Naive thymus-derived CD8-positive, alpha-beta T cell (primary cell): ENCODE data around the gene RIC1. TPM values are rescaled to one million over a fixed set of nuclear protein-coding genes. Genes with fewer than 3 reads are reported as not detected.
"Not testable (repeated sequence)": the region's sequence is repeated elsewhere in the genome, so short reads cannot be mapped to it uniquely, and the experiment has no call there.

ENCODE experiments used
- ATAC-seq, 2 donors: fragments of 150-1000 bp; cut with Tn5 transposase in 1 of 2; sonication (Bioruptor Pico), chemical (Tn5 transposase) in 1 of 2; 1 replicate in 1 of 2; 2 replicates in 1 of 2; pipeline ENCODE4 v1.10.0; 2021; ENCODE audit warnings: mild to moderate bottlenecking in 2 of 2, moderate library complexity in 2 of 2
- POLR2A ChIA-PET: fragments of 350-600 bp; sonication (Branson Sonifier 250); formaldehyde crosslinking; loops from one replicate; lab custom pipeline; 2021; ENCODE audit warnings: antibody characterized with exemption; lab: Charles Lee
- DNase-seq, 10 donors: peaks; one replicate each; pipeline versions ENCODE4 v3.0.0 to v3.0.0-alpha.2; 2020 to 2022
- H3K27ac Mint-ChIP-seq, 10 donors: one replicate each; pipeline ENCODE4 v1.8.0; 2020 to 2022; ENCODE audit warnings: mild to moderate bottlenecking in 10 of 10, mixed read lengths in 10 of 10, moderate library complexity in 4 of 10, inconsistent platforms in 1 of 10
- H3K27me3 Mint-ChIP-seq, 5 donors: one replicate each; pipeline ENCODE4 v1.8.0; 2021 to 2022; ENCODE audit warnings: mixed read lengths in 5 of 5
- H3K36me3 Mint-ChIP-seq, 3 donors: one replicate each; pipeline ENCODE4 v1.8.0; 2020 to 2022; ENCODE audit warnings: mixed read lengths in 3 of 3, mild to moderate bottlenecking in 2 of 3, inconsistent platforms in 1 of 3
- H3K4me1 Mint-ChIP-seq, 4 donors: one replicate each; pipeline ENCODE4 v1.8.0; 2021 to 2022; ENCODE audit warnings: mixed read lengths in 4 of 4
- H3K4me3 Mint-ChIP-seq, 10 donors: one replicate each; pipeline ENCODE4 v1.8.0; 2020 to 2022; ENCODE audit warnings: mild to moderate bottlenecking in 10 of 10, mixed read lengths in 10 of 10, moderate library complexity in 6 of 10, inconsistent platforms in 1 of 10
- H3K9me3 Mint-ChIP-seq, 9 donors: one replicate each; pipeline ENCODE4 v1.8.0; 2020 to 2022; ENCODE audit warnings: mixed read lengths in 9 of 9, mild to moderate bottlenecking in 3 of 9, inconsistent platforms in 1 of 9, moderate library complexity in 1 of 9
- polyA plus RNA-seq, 3 donors: library from polyadenylated mRNA; unstranded; fragments of 300-500 nt; fragmentation: Illumina TruSeq; gene quantifications; one replicate each; pipeline ENCODE4 v1.2.3, GENCODE V29; 2021
- total RNA-seq, 8 experiments: library from RNA in 2 of 8; stranded (reverse) in 2 of 8; gene quantifications; one replicate each; pipeline ENCODE4 v1.2.3 and lab custom pipeline; 2021 to 2026

The RIC1 gene
- total and polyA plus RNA-seq, 5 experiments from 2014 or later, result 5.4 to 30.6 (median 8.3) TPM

DNA sequence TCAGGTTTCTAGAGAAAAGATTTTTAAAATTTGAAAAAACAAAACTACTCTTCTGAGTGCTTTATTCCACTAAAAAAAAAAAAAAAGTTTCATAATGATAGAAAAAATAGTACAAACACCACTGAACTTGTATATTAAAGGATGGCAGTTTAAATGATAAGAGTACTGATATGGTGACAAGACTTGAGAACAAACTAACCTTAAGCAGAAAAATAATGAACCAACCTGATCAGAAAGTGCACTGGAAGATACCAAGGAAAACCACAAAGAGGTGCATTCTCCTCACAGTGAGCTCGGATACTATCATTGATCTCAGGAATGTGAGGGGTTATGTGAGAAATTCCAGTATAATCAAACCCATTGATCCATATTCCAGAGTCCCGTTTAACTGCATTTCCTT, 169.7 kb downstream of the RIC1 start:
- Mint-ChIP-seq H3K27ac (peak overlapping the region in 2 of 10 donors; percentile 23 to 43), H3K9me3 (no peaks in the 10 kb centered on the region), H3K4me3 (no peak overlapping the region), H3K4me1 (peaks cover 5 to 34% (median 22%) of the 10 kb centered on the region in 4 donors), H3K27me3 (no peaks in the 10 kb centered on the region), H3K36me3 (peaks cover 0 to 56% (median 2%) of the 10 kb centered on the region in 3 donors)
- no peak for DNase-seq
- POLR2A ChIA-PET, result interaction anchor here (1.1 kb wide), 1 partner anchor 34 kb away, joined by 4 read pairs; the partner anchor contains the start of gene ERMP1
- no peak for ATAC-seq

DNA sequence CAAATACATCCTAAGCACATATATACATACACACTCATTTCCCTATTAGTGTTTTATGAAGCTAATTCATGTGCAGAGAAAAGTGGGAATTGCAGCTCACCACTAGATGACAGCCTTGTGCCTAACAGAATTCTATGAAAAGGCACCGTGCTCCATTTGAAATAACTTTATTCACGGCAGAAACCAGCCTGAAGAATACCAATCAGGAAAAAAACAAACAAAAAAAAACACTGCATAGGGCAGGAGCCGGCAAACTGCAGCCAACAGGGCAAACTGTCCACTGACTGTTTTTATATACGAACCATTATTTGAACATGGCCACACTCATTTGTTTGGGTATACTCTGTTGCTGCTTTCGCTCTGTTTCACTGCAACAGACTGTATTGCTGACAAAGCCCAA, 170.4 kb downstream of the RIC1 start:
- Mint-ChIP-seq H3K27ac (peak overlapping the region in 6 of 10 donors; percentile 16 to 54 (median 31)), H3K27me3 (no peaks in the 10 kb centered on the region), H3K4me1 (peaks cover 4 to 27% (median 15%) of the 10 kb centered on the region in 4 donors), H3K9me3 (no peaks in the 10 kb centered on the region), H3K36me3 (peaks cover 0 to 60% (median 2%) of the 10 kb centered on the region in 3 donors), H3K4me3 (peak overlapping the region in 1 of 10 donors; percentile 6)
- POLR2A ChIA-PET, result interaction anchor here (1.1 kb wide), 1 partner anchor 33 kb away, joined by 4 read pairs; the partner anchor contains the start of gene ERMP1
- ATAC-seq (no peak), DNase-seq (peak in 3 of 10 donors; percentile 12 to 27 (median 20))

DNA sequence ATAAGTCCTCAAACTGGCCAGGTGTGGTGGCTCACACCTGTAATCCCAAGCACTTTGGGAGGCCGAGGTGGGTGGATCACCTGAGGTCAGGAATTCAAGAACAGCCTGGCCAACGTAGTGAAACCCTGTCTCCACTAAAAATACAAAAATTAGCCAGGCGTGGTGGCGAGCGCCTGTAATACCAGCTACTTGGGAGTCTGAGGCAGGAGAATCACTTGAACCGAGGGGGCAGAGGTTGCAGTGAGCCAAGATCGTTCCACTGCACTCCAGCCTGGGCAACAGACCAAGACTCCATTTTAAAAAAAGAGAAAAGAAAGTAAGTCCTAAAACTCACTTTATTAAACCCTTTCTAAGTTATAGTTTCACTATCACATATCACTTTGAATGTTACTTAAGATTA, 171.5 kb downstream of the RIC1 start:
- peaks cover under 1 to 17% (median 7%) of the 10 kb centered on the region in 4 donors for H3K4me1 Mint-ChIP-seq
- POLR2A ChIA-PET, DNase-seq, H3K9me3 Mint-ChIP-seq, H3K27me3 Mint-ChIP-seq, H3K27ac Mint-ChIP-seq, ATAC-seq, H3K4me3 Mint-ChIP-seq: not testable (repeated sequence)
- H3K36me3 Mint-ChIP-seq, result peaks cover 0 to 66% (median 3%) of the 10 kb centered on the region in 3 donors

DNA sequence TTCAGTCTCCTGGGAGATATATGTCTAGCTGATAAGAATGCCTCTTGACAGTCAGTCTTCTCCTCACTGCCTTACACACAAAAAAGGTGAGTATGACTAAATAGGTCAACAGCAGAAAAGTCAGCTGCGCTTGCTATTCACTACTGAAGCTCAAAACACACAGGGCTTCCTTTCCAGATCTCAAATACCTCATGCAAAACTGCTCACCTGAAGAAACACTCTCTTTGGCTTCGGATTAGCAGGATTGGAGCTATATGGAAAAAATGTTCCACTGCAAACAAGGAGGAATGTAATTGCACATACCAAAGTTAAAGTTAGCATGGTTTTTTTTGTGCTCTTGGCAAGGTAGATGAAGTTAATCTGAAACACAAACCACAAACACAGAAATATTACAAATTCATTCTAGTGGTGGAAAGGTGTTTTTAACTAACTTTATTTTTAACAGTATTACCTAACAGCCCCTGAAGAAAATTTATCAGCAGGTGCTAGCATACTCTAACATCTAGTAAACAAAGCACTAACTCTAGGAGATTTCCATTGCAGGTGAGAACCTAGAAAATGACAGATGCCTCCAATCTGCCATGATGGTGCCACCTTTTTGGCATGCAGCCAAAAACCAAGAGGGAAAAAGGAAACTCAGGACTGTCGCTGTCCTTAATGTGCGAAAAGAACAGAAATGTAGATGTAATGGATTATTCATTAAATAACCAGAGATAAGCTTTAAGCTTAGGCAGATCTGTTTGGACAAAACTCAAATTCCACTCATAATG, 172.2 kb downstream of the RIC1 start:
- POLR2A ChIA-PET, result no interaction called here
- Mint-ChIP-seq H3K4me1 (peaks cover 0 to 17% (median 7%) of the 10 kb centered on the region in 4 donors), H3K27me3 (no peaks in the 10 kb centered on the region), H3K9me3 (no peaks in the 10 kb centered on the region), H3K4me3 (no peak overlapping the region), H3K27ac (peak overlapping the region in 7 of 10 donors; percentile 17 to 70 (median 45)), H3K36me3 (peaks cover 0 to 66% (median 7%) of the 10 kb centered on the region in 3 donors)
- DNase-seq, result no peak
- no peak for ATAC-seq

DNA sequence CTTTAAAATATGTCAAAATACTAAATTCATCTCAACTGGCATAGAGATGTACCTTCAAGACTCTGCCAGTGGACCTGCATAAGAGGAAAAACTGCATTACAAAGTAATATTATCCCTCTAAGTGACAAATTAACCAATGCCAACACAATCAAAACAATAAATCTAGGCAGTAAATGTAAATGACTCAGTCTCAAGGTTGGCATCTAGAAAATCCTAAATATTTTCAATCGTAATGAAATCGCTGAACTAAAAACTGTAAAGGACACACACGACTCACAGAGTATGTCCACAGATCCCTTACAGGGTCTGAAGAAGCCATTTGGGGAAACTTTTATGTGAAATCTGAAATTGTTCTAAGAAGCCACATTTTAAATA, 172.8 kb downstream of the RIC1 start:
- no peak overlapping the region for H3K4me3 Mint-ChIP-seq
- H3K9me3 Mint-ChIP-seq, result no peaks in the 10 kb centered on the region
- peaks cover 0 to 17% (median 7%) of the 10 kb centered on the region in 4 donors for H3K4me1 Mint-ChIP-seq
- DNase-seq, result no peak
- ATAC-seq, result no peak
- peak overlapping the region in 2 of 10 donors; percentile 45 to 62 for H3K27ac Mint-ChIP-seq
- POLR2A ChIA-PET, result no interaction called here
- H3K36me3 Mint-ChIP-seq, result peaks cover 0 to 66% (median 8%) of the 10 kb centered on the region in 3 donors
- H3K27me3 Mint-ChIP-seq, result no peaks in the 10 kb centered on the region

DNA sequence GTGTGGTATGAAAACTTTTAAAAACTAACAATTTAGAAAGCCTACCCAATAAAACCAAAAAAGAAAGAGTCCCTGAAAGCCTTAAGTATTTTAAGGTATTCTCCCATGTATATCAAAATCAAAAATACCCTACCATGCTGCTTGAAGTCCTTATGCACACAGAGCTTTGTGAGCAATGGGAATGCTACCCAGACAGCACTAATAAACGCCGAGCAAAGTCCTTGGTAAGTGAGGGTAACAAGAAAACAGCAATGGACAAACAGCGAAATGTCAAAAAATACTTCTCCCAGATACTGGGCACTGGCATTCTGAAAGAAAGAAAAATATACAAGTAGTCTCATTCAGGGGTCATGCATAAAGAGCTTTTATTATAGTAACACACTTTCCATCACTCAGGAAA, 176.6 kb downstream of the RIC1 start:
- no peak overlapping the region for H3K4me3 Mint-ChIP-seq
- ATAC-seq (no peak), DNase-seq (no peak)
- peaks cover 11 to 72% (median 30%) of the 10 kb centered on the region in 3 donors for H3K36me3 Mint-ChIP-seq
- H3K4me1 Mint-ChIP-seq, result peaks cover 1 to 16% (median 8%) of the 10 kb centered on the region in 4 donors
- H3K27me3 Mint-ChIP-seq, result no peaks in the 10 kb centered on the region
- POLR2A ChIA-PET, result no interaction called here
- H3K27ac Mint-ChIP-seq, result peak overlapping the region in 3 of 10 donors; percentile 8 to 21 (median 16)
- H3K9me3 Mint-ChIP-seq, result no peaks in the 10 kb centered on the region

DNA sequence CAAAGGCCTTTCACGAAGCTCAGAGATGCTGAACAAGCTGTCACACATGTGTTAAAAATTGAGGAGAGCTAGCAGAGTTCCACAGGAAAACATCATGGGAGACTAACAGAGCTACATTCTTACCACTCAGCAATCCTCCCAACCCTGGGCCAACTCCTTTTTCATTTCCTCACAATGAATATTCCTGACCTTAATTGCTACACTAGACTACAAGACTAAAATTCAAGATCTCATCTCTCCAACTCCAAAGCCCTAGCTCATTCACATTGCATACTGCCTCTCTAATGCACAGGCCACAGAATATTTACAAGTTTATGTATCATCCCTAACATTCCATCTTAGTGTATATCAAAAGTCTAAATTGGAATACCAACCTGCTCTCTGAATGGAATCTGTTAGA, 182.8 kb downstream of the RIC1 start:
- peaks cover 5 to 10% (median 8%) of the 10 kb centered on the region in 4 donors for H3K4me1 Mint-ChIP-seq
- no peaks in the 10 kb centered on the region for H3K9me3 Mint-ChIP-seq
- H3K27ac Mint-ChIP-seq, result peak overlapping the region in 1 of 10 donors; percentile 45
- POLR2A ChIA-PET, result no interaction called here
- DNase-seq (no peak), ATAC-seq (no peak)
- H3K36me3 Mint-ChIP-seq, result peaks cover 16 to 73% (median 28%) of the 10 kb centered on the region in 3 donors
- H3K4me3 Mint-ChIP-seq, result no peak overlapping the region
- no peaks in the 10 kb centered on the region for H3K27me3 Mint-ChIP-seq

DNA sequence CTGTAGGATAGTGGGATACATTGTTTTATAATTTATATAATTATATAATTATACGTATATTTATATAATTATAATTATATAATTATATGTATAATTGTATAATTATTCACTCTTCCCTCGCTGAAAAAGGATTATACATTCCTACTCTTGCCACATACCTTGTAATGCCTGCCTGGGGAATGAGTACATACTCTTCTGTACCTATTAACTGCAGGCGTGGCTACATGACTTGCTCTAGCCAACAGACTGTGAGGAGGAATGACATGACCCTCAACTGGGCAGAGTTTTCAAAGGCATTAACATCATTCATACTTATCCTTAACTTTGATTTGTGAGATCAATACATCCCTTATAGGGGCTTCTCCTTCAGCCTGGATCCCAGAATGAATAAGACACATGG, 184.9 kb downstream of the RIC1 start:
- ATAC-seq, result no peak
- H3K27ac Mint-ChIP-seq, result peak overlapping the region in 1 of 10 donors; percentile 29
- H3K4me3 Mint-ChIP-seq, result no peak overlapping the region
- POLR2A ChIA-PET, result no interaction called here
- peaks cover 25 to 73% (median 28%) of the 10 kb centered on the region in 3 donors for H3K36me3 Mint-ChIP-seq
- no peak for DNase-seq
- H3K27me3 Mint-ChIP-seq, result no peaks in the 10 kb centered on the region
- peaks cover 3 to 14% (median 9%) of the 10 kb centered on the region in 4 donors for H3K4me1 Mint-ChIP-seq
- H3K9me3 Mint-ChIP-seq, result no peaks in the 10 kb centered on the region

DNA sequence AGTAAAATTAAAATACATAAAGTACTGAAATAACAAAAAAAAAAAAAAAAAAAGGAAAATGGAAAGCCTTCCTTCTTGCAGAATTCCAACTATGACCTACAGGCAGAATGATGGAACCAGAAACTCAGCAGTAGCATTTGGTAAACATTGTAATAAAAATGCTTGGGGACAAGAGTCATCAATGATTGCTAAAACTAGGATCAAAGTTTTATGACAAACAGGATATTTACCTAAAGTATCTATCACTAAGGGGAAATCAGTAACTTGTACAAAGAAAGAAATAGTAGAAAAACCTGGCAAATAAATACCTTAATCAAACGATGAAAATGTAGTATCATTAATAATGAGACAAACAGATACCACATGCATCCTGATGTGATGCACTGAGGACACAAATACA, 186.6 kb downstream of the RIC1 start:
- ATAC-seq (no peak), DNase-seq (no peak)
- no peak overlapping the region for H3K4me3 Mint-ChIP-seq
- no peaks in the 10 kb centered on the region for H3K27me3 Mint-ChIP-seq
- H3K27ac Mint-ChIP-seq, result no peak overlapping the region
- H3K4me1 Mint-ChIP-seq, result peaks cover 4 to 14% (median 9%) of the 10 kb centered on the region in 4 donors
- POLR2A ChIA-PET, result no interaction called here
- no peaks in the 10 kb centered on the region for H3K9me3 Mint-ChIP-seq
- peaks cover 16 to 68% (median 20%) of the 10 kb centered on the region in 3 donors for H3K36me3 Mint-ChIP-seq

DNA sequence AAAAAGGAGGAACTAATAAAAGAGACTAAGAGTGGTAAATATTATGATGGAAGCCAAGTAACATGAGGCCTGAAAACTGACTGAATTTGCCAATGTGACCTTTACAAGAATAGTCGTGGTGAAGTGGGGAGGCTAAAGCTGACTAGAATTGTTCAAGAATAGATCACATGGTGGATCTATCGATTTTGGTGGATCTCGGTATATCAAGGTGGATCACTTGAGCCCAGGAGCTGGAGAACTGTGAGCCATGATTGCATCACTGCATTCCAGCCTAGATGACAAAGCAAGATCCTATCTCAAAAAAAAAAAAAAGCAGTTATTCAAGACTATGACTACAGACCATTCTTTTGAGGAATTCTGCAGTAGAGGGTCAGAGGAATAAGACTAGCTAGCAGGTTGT, 189.0 kb downstream of the RIC1 start:
- no peak overlapping the region for H3K4me3 Mint-ChIP-seq
- H3K9me3 Mint-ChIP-seq, result no peaks in the 10 kb centered on the region
- peaks cover 15 to 65% (median 21%) of the 10 kb centered on the region in 3 donors for H3K36me3 Mint-ChIP-seq
- H3K27me3 Mint-ChIP-seq, result no peaks in the 10 kb centered on the region
- no peak for DNase-seq
- peaks cover 6 to 14% (median 10%) of the 10 kb centered on the region in 4 donors for H3K4me1 Mint-ChIP-seq
- no peak for ATAC-seq
- POLR2A ChIA-PET, result interaction anchor here (0.7 kb wide), 1 partner anchor 25 kb away, joined by 4 read pairs; no protein-coding TSS in a partner anchor
- H3K27ac Mint-ChIP-seq, result peak overlapping the region in 3 of 10 donors; percentile 12 to 55 (median 43)

DNA sequence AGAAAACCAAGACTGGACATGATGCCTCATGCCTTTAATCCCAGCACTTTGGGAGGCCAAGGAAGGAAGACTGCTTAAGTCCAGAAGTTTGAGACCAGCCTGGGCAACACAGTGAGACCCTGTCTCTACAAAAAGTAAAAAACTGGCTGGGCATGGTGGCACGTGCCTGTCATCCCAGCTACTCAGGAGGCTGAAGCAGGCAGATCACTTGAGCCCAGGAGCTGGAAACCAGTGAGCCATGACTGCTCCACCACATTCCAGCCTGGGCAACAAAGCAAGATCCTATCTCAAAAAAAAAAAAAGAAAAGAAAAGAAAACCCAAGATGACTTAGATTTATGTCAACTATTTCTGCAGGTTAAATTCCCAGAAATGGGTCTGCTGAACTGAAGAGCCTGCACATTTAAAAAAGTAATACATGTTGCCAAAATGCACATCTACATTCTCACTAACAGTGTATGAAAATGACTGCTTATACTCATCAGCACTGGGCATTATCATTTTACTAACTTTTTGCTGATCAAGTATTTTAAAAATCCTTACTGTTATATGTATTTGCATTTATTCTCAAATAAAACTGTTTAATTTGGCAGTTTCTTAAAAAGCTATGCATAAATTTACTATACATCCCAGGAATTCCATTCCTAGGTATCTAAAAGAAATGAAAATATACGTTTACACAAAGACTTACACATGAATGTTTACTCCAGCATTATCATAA, 189.7 kb downstream of the RIC1 start:
- H3K27ac Mint-ChIP-seq, result peak overlapping the region in 1 of 10 donors; percentile 22
- ATAC-seq, result no peak
- no peaks in the 10 kb centered on the region for H3K9me3 Mint-ChIP-seq
- DNase-seq, result no peak
- no peak overlapping the region for H3K4me3 Mint-ChIP-seq
- H3K4me1 Mint-ChIP-seq, result peaks cover 6 to 14% (median 10%) of the 10 kb centered on the region in 4 donors
- no peaks in the 10 kb centered on the region for H3K27me3 Mint-ChIP-seq
- peaks cover 15 to 69% (median 21%) of the 10 kb centered on the region in 3 donors for H3K36me3 Mint-ChIP-seq
- POLR2A ChIA-PET, result interaction anchor here (0.7 kb wide), 1 partner anchor 24 kb away, joined by 4 read pairs; no protein-coding TSS in a partner anchor

DNA sequence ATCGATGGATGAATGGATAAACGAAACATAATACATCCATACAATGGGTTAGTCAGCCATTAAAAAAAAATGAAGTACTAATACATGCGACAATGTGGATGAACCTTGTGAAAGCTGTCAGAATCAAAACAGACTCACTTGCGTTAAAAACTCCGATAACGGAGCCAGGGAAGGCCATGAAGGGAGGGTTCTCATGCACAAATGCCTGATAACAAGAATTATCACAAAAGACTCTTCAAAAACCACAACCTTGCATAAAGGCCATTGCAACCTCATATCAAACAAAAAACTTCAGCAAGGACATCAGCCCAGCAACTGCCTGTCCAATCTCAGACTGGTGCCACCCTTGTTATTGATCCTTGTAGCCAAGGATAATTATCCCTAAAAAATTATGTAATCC, 190.3 kb downstream of the RIC1 start:
- Mint-ChIP-seq H3K27me3 (no peaks in the 10 kb centered on the region), H3K4me3 (no peak overlapping the region), H3K9me3 (no peaks in the 10 kb centered on the region), H3K27ac (no peak overlapping the region), H3K36me3 (peaks cover 15 to 70% (median 19%) of the 10 kb centered on the region in 3 donors), H3K4me1 (peaks cover 6 to 14% (median 10%) of the 10 kb centered on the region in 4 donors)
- ATAC-seq (no peak), DNase-seq (no peak)
- POLR2A ChIA-PET, result no interaction called here
